IMR-90 (cell line): ENCODE data around the gene POLA2. TPM values are rescaled to one million over a fixed set of nuclear protein-coding genes. Genes with fewer than 3 reads are reported as not detected.

Experiments
- ATAC-seq: fragments of 200-7000 bp; cut with Tn5 transposase; 2 replicates; pipeline ENCODE4 v1.9.1; 2020; ENCODE audit warnings: low read depth, mild to moderate bottlenecking, moderate library complexity
- BruUV-seq: library from RNA; stranded (reverse); fragments of 400-500 nt; replicated peaks from 2 replicates; lab custom pipeline; 2021; lab: Mats Ljungman, UMichigan
- CTCF ChIA-PET: fragments of 300-600 bp; formaldehyde crosslinking; extraction: SDS; loops from one replicate; lab custom pipeline; 2021; ENCODE audit warnings: antibody characterized with exemption; lab: Yijun Ruan, JAX
- POLR2A ChIA-PET: fragments of 300-600 bp; sonication (Branson Sonifier 250); formaldehyde crosslinking; loops from one replicate; lab custom pipeline; 2022; ENCODE audit warnings: antibody characterized with exemption; ENCODE audit not compliant: unreplicated experiment; lab: Charles Lee
- DNase-seq: peaks from one replicate; pipeline ENCODE4 v3.0.0; 2013
- H2AFZ ChIP-seq: replicated peaks from 2 replicates; pipeline ENCODE3; 2013; ENCODE audit warnings: low read length, mild to moderate bottlenecking; ENCODE audit not compliant: poor library complexity
- H2AK5ac ChIP-seq: 2 replicates; pipeline ENCODE4 v1.6.1; 2013; ENCODE audit warnings: low read depth, low read length, inconsistent platforms
- H2AK9ac ChIP-seq: replicated peaks from 2 replicates; pipeline ENCODE3; 2013; ENCODE audit warnings: mild to moderate bottlenecking, low read depth, low read length, moderate library complexity; ENCODE audit not compliant: poor library complexity
- H2BK120ac ChIP-seq: 2 replicates; pipeline ENCODE4 v1.6.1; 2013; ENCODE audit warnings: low read depth, low read length, inconsistent platforms
- H2BK15ac ChIP-seq: 3 replicates; pipeline ENCODE4 v1.6.1; 2013; ENCODE audit warnings: low read depth, low read length, inconsistent platforms
- H2BK20ac ChIP-seq: 2 replicates; pipeline ENCODE4 v1.6.1; 2013; ENCODE audit warnings: low read depth, mild to moderate bottlenecking, inconsistent platforms, low read length, moderate library complexity
- H2BK5ac ChIP-seq: 2 replicates; pipeline ENCODE4 v1.6.1; 2013; ENCODE audit warnings: mild to moderate bottlenecking, low read depth, low read length, inconsistent platforms; ENCODE audit not compliant: poor library complexity, severe bottlenecking
- H3K14ac ChIP-seq: replicated peaks from 2 replicates; pipeline ENCODE4 v1.6.1; 2013; ENCODE audit warnings: low read depth, low read length, inconsistent platforms
- H3K18ac ChIP-seq: 2 replicates; pipeline ENCODE4 v1.6.1; 2013; ENCODE audit warnings: low read depth, low read length, control low read depth
- H3K23ac ChIP-seq: 2 replicates; pipeline ENCODE4 v1.6.1; 2013; ENCODE audit warnings: low read depth, low read length, inconsistent platforms
- H3K27ac ChIP-seq: 2 replicates; pipeline ENCODE4 v1.5.1; 2013; ENCODE audit warnings: mild to moderate bottlenecking, control low read depth, low read length; ENCODE audit not compliant: insufficient read depth
- H3K27me3 ChIP-seq: 2 replicates; pipeline ENCODE4 v1.6.1; 2013; ENCODE audit warnings: low read length; ENCODE audit not compliant: control insufficient read depth, insufficient read depth
- H3K36me3 ChIP-seq: 2 replicates; pipeline ENCODE4 v1.6.1; 2013; ENCODE audit warnings: low read length, mixed read lengths; ENCODE audit not compliant: control insufficient read depth, insufficient read depth
- H3K4ac ChIP-seq: 2 replicates; pipeline ENCODE4 v1.6.1; 2013; ENCODE audit warnings: low read depth, low read length, inconsistent platforms
- H3K4me1 ChIP-seq: 2 replicates; pipeline ENCODE4 v1.6.1; 2013; ENCODE audit warnings: low read length, mixed read lengths; ENCODE audit not compliant: control insufficient read depth, insufficient read depth
- H3K4me2 ChIP-seq: 2 replicates; pipeline ENCODE4 v1.6.1; 2013; ENCODE audit warnings: low read depth, mild to moderate bottlenecking, control low read depth, low read length, moderate library complexity
- H3K4me3 ChIP-seq: 2 replicates; pipeline ENCODE4 v1.5.1; 2013; ENCODE audit warnings: low read depth, mild to moderate bottlenecking, control low read depth, low read length, moderate library complexity; ENCODE audit not compliant: insufficient read depth
- H3K56ac ChIP-seq: 2 replicates; pipeline ENCODE4 v1.6.1; 2013; ENCODE audit warnings: low read length, inconsistent platforms; ENCODE audit not compliant: insufficient read depth; ENCODE audit errors: extremely low read depth
- H3K79me1 ChIP-seq, 2 experiments: 2 replicates each; pipeline ENCODE4 v1.6.1; 2013; ENCODE audit warnings: low read length in 2 of 2, inconsistent platforms in 1 of 2, low read depth in 1 of 2
- H3K9ac ChIP-seq: 2 replicates; pipeline ENCODE4 v1.6.1; 2013; ENCODE audit warnings: low read depth, low read length, control low read depth
- H3K9me1 ChIP-seq: 2 replicates; pipeline ENCODE4 v1.6.1; 2013; ENCODE audit warnings: low read length, inconsistent platforms; ENCODE audit not compliant: insufficient read depth
- H3K9me3 ChIP-seq: 2 replicates; pipeline ENCODE4 v1.6.1; 2013; ENCODE audit warnings: low read length; ENCODE audit not compliant: control insufficient read depth, insufficient read depth
- H4K20me1 ChIP-seq: 2 replicates; pipeline ENCODE4 v1.6.1; 2013; ENCODE audit warnings: low read length, inconsistent platforms; ENCODE audit not compliant: insufficient read depth
- H4K5ac ChIP-seq: 2 replicates; pipeline ENCODE4 v1.6.1; 2013; ENCODE audit warnings: mild to moderate bottlenecking, low read depth, low read length, control low read depth
- H4K8ac ChIP-seq, 2 experiments: 2 replicates each; pipeline ENCODE4 v1.6.1; 2013; ENCODE audit warnings: low read depth in 2 of 2, low read length in 2 of 2, control low read depth in 1 of 2, inconsistent platforms in 1 of 2
- H4K91ac ChIP-seq: 2 replicates; pipeline ENCODE4 v1.6.1; 2013; ENCODE audit warnings: low read depth, low read length, inconsistent platforms; ENCODE audit not compliant: insufficient read depth
- BHLHE40 ChIP-seq: fragments of 150-350 bp; IDR thresholded peaks from 2 replicates; pipeline ENCODE4 v1.6.1; 2016; ENCODE audit warnings: mild to moderate bottlenecking, low read depth, low read length
- CEBPB ChIP-seq: IDR thresholded peaks from 2 replicates; pipeline ENCODE4 v1.6.1; 2012; ENCODE audit warnings: low read depth, low read length, improper control_type of control experiment
- CHD1 ChIP-seq: IDR thresholded peaks from 2 replicates; pipeline ENCODE4 v1.6.1; 2012; ENCODE audit warnings: low read depth, low read length, improper control_type of control experiment
- CTCF ChIP-seq: conservative IDR thresholded peaks from 2 replicates; pipeline ENCODE4 v1.5.1; 2012; ENCODE audit warnings: mild to moderate bottlenecking, low read depth, low read length, improper control_type of control experiment
- FOS ChIP-seq: fragments of 150-350 bp; IDR thresholded peaks from 2 replicates; pipeline ENCODE4 v1.6.1; 2016; ENCODE audit warnings: low read depth, low read length
- MXI1 ChIP-seq: IDR thresholded peaks from 2 replicates; pipeline ENCODE4 v1.6.1; 2012; ENCODE audit warnings: low read depth, mild to moderate bottlenecking, low read length, moderate library complexity, borderline replicate concordance
- NFE2L2 ChIP-seq: fragments of 150-350 bp; IDR thresholded peaks from 2 replicates; pipeline ENCODE4 v1.6.1; 2016; ENCODE audit warnings: low read depth, mild to moderate bottlenecking, low read length
- POLR2A ChIP-seq: IDR thresholded peaks from 2 replicates; pipeline ENCODE4 v1.6.1; 2012; ENCODE audit warnings: mild to moderate bottlenecking, low read depth, low read length
- RAD21 ChIP-seq: IDR thresholded peaks from 2 replicates; pipeline ENCODE4 v1.6.1; 2012; ENCODE audit warnings: low read length, improper control_type of control experiment
- USF2 ChIP-seq: fragments of 150-350 bp; IDR thresholded peaks from 2 replicates; pipeline ENCODE4 v1.6.1; 2017; ENCODE audit warnings: mild to moderate bottlenecking, antibody characterized with exemption, low read length, low read depth
- WGBS, 2 experiments: methylation state at CpG; one replicate each; pipeline versions ENCODE4 v1.1.5 to v1.1.7; 2013; ENCODE audit warnings: missing lambda C conversion rate in 2 of 2; ENCODE audit not compliant: insufficient read length in 1 of 2; ENCODE audit errors: extremely low coverage in 2 of 2; 5-methylcytosine and 5-hydroxymethylcytosine counted together
- dilution Hi-C: fragments of 300-500 bp; cut with HindIII; formaldehyde crosslinking; loops from one replicate; pipeline ENCODE4 v1.14.3; 2018; ENCODE audit warnings: low sequenced_read_pairs; ENCODE audit not compliant: unreplicated experiment
- in situ Hi-C: fragments of 300-500 bp; cut with MboI; formaldehyde crosslinking; loops from 3 replicates; pipeline ENCODE4 v1.14.3; 2019; ENCODE audit warnings: low sequenced_read_pairs, inconsistent platforms, mixed read lengths
- intact Hi-C: fragments of 100-400 bp; cut with micrococcal nuclease; formaldehyde crosslinking; loops from 2 replicates; pipeline ENCODE4 v1.10.0; 2022
- polyA plus RNA-seq, 3 experiments: library from polyadenylated mRNA; depleted of rRNA; stranded (reverse); fragments of >200 nt; gene quantifications; 2 replicates each; pipeline ENCODE4 v1.2.3, GENCODE V29; 2012; ENCODE audit warnings: low replicate concordance in 1 of 3
- total RNA-seq: library from RNA; depleted of rRNA; stranded (reverse); fragments of >200 nt; gene quantifications from 2 replicates; pipeline ENCODE4 v1.2.3, GENCODE V29; 2012
- TF ChIP-seq, protein P1 (sequence below): fragments of 150-350 bp; IDR thresholded peaks from 2 replicates; pipeline ENCODE4 v1.6.1; 2016; ENCODE audit warnings: low read depth, mild to moderate bottlenecking, low read length, moderate library complexity, borderline replicate concordance

Gene POLA2
- total and polyA plus RNA-seq, 2 of the 4 experiments (the other 2 are of a cell fraction) = 14.2 to 17.3 TPM

DNA sequence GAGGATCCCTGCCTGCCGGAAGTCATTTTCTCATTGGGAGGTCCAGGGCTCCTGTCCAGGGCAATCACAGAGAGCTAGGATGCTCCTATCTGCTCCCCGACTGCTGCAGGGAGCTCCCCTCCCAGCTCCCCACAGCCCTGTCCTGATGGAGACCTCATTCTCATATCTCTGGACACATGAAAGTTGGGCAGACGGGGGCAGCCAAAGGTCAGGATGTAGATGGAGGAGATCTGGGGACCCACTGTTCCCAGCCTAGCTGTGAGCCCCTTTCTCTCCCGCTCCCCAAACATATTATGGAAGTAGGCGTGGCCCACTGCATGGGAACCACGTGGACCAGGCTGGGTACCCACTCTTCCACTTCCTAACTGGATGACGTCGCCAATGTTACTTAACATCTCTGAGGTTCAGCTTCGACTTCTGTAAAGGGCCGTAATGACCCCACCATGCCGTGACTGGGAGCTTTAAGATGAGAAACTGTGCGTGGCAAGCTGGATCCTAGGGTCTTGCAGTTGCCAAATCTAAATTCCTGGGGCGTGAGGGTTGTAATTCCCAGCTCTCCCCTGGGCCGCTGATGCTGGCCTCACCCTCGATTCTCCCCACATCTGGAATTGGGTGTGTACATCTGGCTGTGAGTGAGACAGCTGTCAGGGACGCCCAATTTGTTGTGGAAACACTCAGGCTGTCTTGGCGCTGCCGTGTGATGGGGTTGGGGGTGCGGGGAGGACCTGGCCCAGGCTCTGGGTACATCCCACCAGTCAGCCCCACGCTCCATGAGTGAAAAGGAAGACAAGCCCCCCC, 54.7 kb downstream of the POLA2 start:
- Histone ChIP-seq H2BK120ac (peak overlapping the region; percentile 28), H3K27ac (peak overlapping the region; percentile 79), H3K23ac (peak overlapping the region; percentile 28; the same call in 1 of the 2 replicates), H2BK5ac (peak overlapping the region; percentile 48), H4K5ac (no peak overlapping the region; the same call in 1 of the 2 replicates), H2AK9ac (peak overlapping the region; percentile 88), H4K20me1 (peaks cover 58% of the 10 kb centered on the region), H4K8ac (peak overlapping the region; percentile 43 to 59; a peak in 1 of 4 replicates), H2BK15ac (peak overlapping the region; percentile 26; the same call in 1 of the 3 replicates), H3K79me1 (peaks cover 5 to 62% of the 10 kb centered on the region in 2 experiments; a peak in 2 of 4 replicates), H3K9me1 (peaks cover 6% of the 10 kb centered on the region), H2BK20ac (no peak overlapping the region; the same call in 1 of the 2 replicates), H3K4me3 (peak overlapping the region; percentile 96), H3K9ac (peak overlapping the region; percentile 76), H3K14ac (peak overlapping the region; percentile 57), H4K91ac (peak overlapping the region; percentile 53), H3K56ac (no peak overlapping the region), H2AFZ (peak overlapping the region; percentile 77), H3K4ac (peak overlapping the region; percentile 66), H2AK5ac (peak overlapping the region; percentile 82), H3K36me3 (peaks cover 14% of the 10 kb centered on the region), H3K9me3 (no peaks in the 10 kb centered on the region), H3K4me2 (peak overlapping the region; percentile 93), H3K18ac (peak overlapping the region; percentile 39; the same call in 1 of the 2 replicates), H3K27me3 (no peaks in the 10 kb centered on the region), H3K4me1 (peaks cover 14% of the 10 kb centered on the region)
- in situ Hi-C loops = loop anchor here (5.0 kb wide), 1 partner anchor 39 kb away; no protein-coding TSS in a partner anchor
- TF ChIP-seq CHD1 = peak; percentile 90
- TF ChIP-seq BHLHE40 = peak; percentile 49; the same call in 1 of the 2 replicates
- peak; percentile 93 for TF ChIP-seq CEBPB
- TF ChIP-seq RAD21 = no peak
- TF ChIP-seq, protein P1, sequence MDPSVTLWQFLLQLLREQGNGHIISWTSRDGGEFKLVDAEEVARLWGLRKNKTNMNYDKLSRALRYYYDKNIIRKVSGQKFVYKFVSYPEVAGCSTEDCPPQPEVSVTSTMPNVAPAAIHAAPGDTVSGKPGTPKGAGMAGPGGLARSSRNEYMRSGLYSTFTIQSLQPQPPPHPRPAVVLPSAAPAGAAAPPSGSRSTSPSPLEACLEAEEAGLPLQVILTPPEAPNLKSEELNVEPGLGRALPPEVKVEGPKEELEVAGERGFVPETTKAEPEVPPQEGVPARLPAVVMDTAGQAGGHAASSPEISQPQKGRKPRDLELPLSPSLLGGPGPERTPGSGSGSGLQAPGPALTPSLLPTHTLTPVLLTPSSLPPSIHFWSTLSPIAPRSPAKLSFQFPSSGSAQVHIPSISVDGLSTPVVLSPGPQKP = no peak
- 0 out of 2 replicates have a peak, but pooled peaks have one; percentile 29 for TF ChIP-seq NFE2L2
- TF ChIP-seq MXI1 = peak; percentile 99
- 0 out of 2 replicates have a peak, but pooled peaks have one; percentile 31 for TF ChIP-seq USF2
- peak; percentile 80 for TF ChIP-seq POLR2A
- peak; percentile 68 for TF ChIP-seq FOS
- TF ChIP-seq CTCF = no peak
- intact Hi-C loops = loop anchor here (1.0 kb wide), 2 partner anchors 26 to 37 kb away; no protein-coding TSS in a partner anchor
- POLR2A ChIA-PET = interaction anchor here (0.7 to 1.7 kb wide), 4 partner anchors 14 to 106 kb away, joined by 3 to 16 read pairs (median 4); partner anchors contain the start of gene NEAT1
- CTCF ChIA-PET = interaction anchor here (0.6 to 4.5 kb wide), 11 partner anchors 10 to 91 kb away, joined by 3 to 66 read pairs (median 10); partner anchors contain the start of gene DPF2
- BruUV-seq = TSS peak; percentile 73
- ATAC-seq (peak; percentile 25), DNase-seq (peak; percentile 97)
- dilution Hi-C loops = no loop called here
- WGBS, 2 experiments = 0% methylated on average over 5 of the region's 20 CpGs; no CpG with 5 or more reads in 1 of the 2 experiments
